Esophagus squamous epithelium (tissue), 5 donors: ENCODE data around the gene RAB37. TPM values are rescaled to one million over a fixed set of nuclear protein-coding genes. Genes with fewer than 3 reads are reported as not detected.

Experiments
- DNase-seq: peaks from one replicate; lab custom pipeline; 2025; lab: John Stamatoyannopoulos, UW
- H3K27ac ChIP-seq, 4 donors: fragments of 200-600 bp; sonication (generic); one replicate each; pipeline ENCODE4 v1.5.1; 2016 to 2019; ENCODE audit warnings: mild to moderate bottlenecking in 1 of 4
- H3K27me3 ChIP-seq, 4 donors: fragments of 200-600 bp; sonication (generic); 1 replicate in 3 of 4; 2 replicates in 1 of 4; pipeline versions ENCODE4 v1.5.1 to v1.6.0; 2017 to 2021; ENCODE audit warnings: antibody characterized with exemption in 1 of 4
- H3K36me3 ChIP-seq, 3 donors: fragments of 200-600 bp; sonication (generic); one replicate each; pipeline ENCODE4 v1.5.1; 2016 to 2019
- H3K4me1 ChIP-seq, 3 donors: fragments of 200-600 bp; sonication (generic); one replicate each; pipeline ENCODE4 v1.5.1; 2017 to 2019
- H3K4me3 ChIP-seq, 4 donors: fragments of 200-600 bp; sonication (generic); 1 replicate in 3 of 4; 2 replicates in 1 of 4; pipeline ENCODE4 v1.5.1; 2016 to 2019; ENCODE audit warnings: mild to moderate bottlenecking in 2 of 4, moderate library complexity in 1 of 4
- H3K9me3 ChIP-seq, 3 donors: fragments of 200-600 bp; sonication (generic); one replicate each; pipeline ENCODE4 v1.5.1; 2016 to 2019
- POLR2A ChIP-seq, 4 donors: fragments of 450-650 bp; IDR thresholded peaks; one replicate each; pipeline ENCODE4 v1.6.1; 2017; ENCODE audit warnings: antibody characterized with exemption in 4 of 4, mild to moderate bottlenecking in 4 of 4, moderate library complexity in 3 of 4
- WGBS, 2 donors: methylation state at CpG; one replicate each; pipeline ENCODE4 v1.1.5; 2018; 5-methylcytosine and 5-hydroxymethylcytosine counted together
- intact Hi-C: fragments of 100-400 bp; cut with DNase I; formaldehyde crosslinking; loops from one replicate; pipeline ENCODE4 v1.15.0; 2022
- total RNA-seq, 4 donors: library from RNA; depleted of rRNA; stranded (reverse); fragments of >200 nt; gene quantifications; one replicate each; pipeline ENCODE4 v1.1.0, GENCODE V29; 2016
- donor health status: DM: yes; HTN: yes; CAD: no.

RAB37 gene
- total RNA-seq, 4 donors from 2014 or later = 0.44 to 3.2 (median 1.6) TPM; not detected in 1

GRCh38 chr17:74796866-74797265, 59.8 kb downstream of the RAB37 start:
- 88 to 93% methylated on average over 6 of the region's 6 CpGs for WGBS, 2 donors
- no peak for DNase-seq
- no peaks in the 10 kb centered on the region for H3K9me3 ChIP-seq
- no peaks in the 10 kb centered on the region for H3K4me1 ChIP-seq
- no peak overlapping the region for H3K4me3 ChIP-seq
- TF ChIP-seq POLR2A (IDR thresholded peaks at IDR 0.05) = no peak
- H3K27me3 ChIP-seq = no peaks in the 10 kb centered on the region
- H3K36me3 ChIP-seq = peaks cover 17 to 98% (median 20%) of the 10 kb centered on the region in 3 donors
- intact Hi-C loops = loop anchor here (10.0 kb wide), 1 partner anchor 158 kb away; no protein-coding TSS in a partner anchor
- H3K27ac ChIP-seq = no peak overlapping the region

Other genes starting within 250 kb of the RAB37 start
- under 1 TPM in 2 of 4 donors, not detected in 2; 0.19 TPM for gene CD300LB, start 205.8 kb upstream of the RAB37 start, total RNA-seq
- under 1 TPM in 3 of 4 donors, not detected in 1; 0.18 to 0.76 (median 0.42) TPM for gene CD300C, start 191.1 kb upstream of the RAB37 start, total RNA-seq
- not detected for gene CD300H, start 169.7 kb upstream of the RAB37 start, total RNA-seq
- not detected for gene CD300LD, start 145.0 kb upstream of the RAB37 start, total RNA-seq
- gene CD300E, start 113.5 kb upstream of the RAB37 start, total RNA-seq = under 1 TPM; 0.15 to 0.53 (median 0.18) TPM
- gene CD300LF, start 24.3 kb upstream of the RAB37 start, total RNA-seq = 1 to 10 TPM in 2 of 4 donors, under 1 TPM in 2; 0.48 to 1.3 (median 0.89) TPM
- gene NHERF1, start 11.4 kb downstream of the RAB37 start, total RNA-seq = 100 to 1,000 TPM; 214 to 483 (median 313) TPM
- gene NAT9, start 39.1 kb downstream of the RAB37 start, total RNA-seq = 10 to 100 TPM; 17.3 to 29.8 (median 24.5) TPM
- gene GRIN2C, start 122.6 kb downstream of the RAB37 start, total RNA-seq = 1 to 10 TPM in 1 of 4 donors, under 1 TPM in 2, not detected in 1; 0.13 to 4.6 (median 0.19) TPM
- gene FDXR, start 135.7 kb downstream of the RAB37 start, total RNA-seq = 10 to 100 TPM; 24.4 to 46.4 (median 32.4) TPM
- gene FADS6, start 156.4 kb downstream of the RAB37 start, total RNA-seq = 1 to 10 TPM in 2 of 4 donors, under 1 TPM in 2; 0.19 to 6.0 (median 1.9) TPM
- gene USH1G, start 186.0 kb downstream of the RAB37 start, total RNA-seq = 10 to 100 TPM in 1 of 4 donors, 1 to 10 TPM in 3; 2.9 to 12.1 (median 6.7) TPM
- gene OTOP2, start 187.0 kb downstream of the RAB37 start, total RNA-seq = 1 to 10 TPM in 1 of 4 donors, under 1 TPM in 2, not detected in 1; 0.38 to 1.4 (median 0.41) TPM
- gene OTOP3, start 198.6 kb downstream of the RAB37 start, total RNA-seq = 10 to 100 TPM in 3 of 4 donors, 1 to 10 TPM in 1; 7.1 to 33.9 (median 24.0) TPM
- 1 to 10 TPM; 1.7 to 6.3 (median 2.6) TPM for gene HID1, start 235.5 kb downstream of the RAB37 start, total RNA-seq